Osteoblast (primary cell): ENCODE data around the gene TMEM140. TPM values are rescaled to one million over a fixed set of nuclear protein-coding genes. Genes with fewer than 3 reads are reported as not detected.
"Not testable (repeated sequence)": the region's sequence is repeated elsewhere in the genome, so short reads cannot be mapped to it uniquely, and the experiment has no call there.

ENCODE experiments used
- DNase-seq: peaks from one replicate; pipeline ENCODE4 v3.0.0; 2011; ENCODE audit warnings: low spot score, mixed read lengths; ENCODE audit not compliant: insufficient read length; ENCODE audit errors: missing footprints
- H2AFZ ChIP-seq: 2 replicates; pipeline ENCODE4 v1.6.0; 2011; ENCODE audit warnings: mild to moderate bottlenecking, low read length
- H3K27ac ChIP-seq: 2 replicates; pipeline ENCODE4 v1.5.1; 2011; ENCODE audit warnings: mild to moderate bottlenecking, low read depth, low read length, moderate library complexity
- H3K27me3 ChIP-seq: 2 replicates; pipeline ENCODE4 v1.6.0; 2012; ENCODE audit warnings: mild to moderate bottlenecking, control low read depth, inconsistent platforms, low read length, moderate library complexity; ENCODE audit not compliant: insufficient read depth
- H3K36me3 ChIP-seq: 2 replicates; pipeline ENCODE4 v1.5.1; 2011; ENCODE audit warnings: mild to moderate bottlenecking, low read length, control low read depth, moderate library complexity; ENCODE audit not compliant: insufficient read depth
- H3K4me1 ChIP-seq: 2 replicates; pipeline ENCODE4 v1.5.1; 2011; ENCODE audit warnings: mild to moderate bottlenecking, low read length, control low read depth, moderate library complexity; ENCODE audit not compliant: insufficient read depth
- H3K4me2 ChIP-seq: 2 replicates; pipeline ENCODE4 v1.6.0; 2011; ENCODE audit warnings: mild to moderate bottlenecking, low read length; ENCODE audit not compliant: insufficient read depth
- H3K4me3 ChIP-seq: fragments of 200-600 bp; sonication (generic); 3 replicates; pipeline ENCODE4 v1.5.1; 2012; ENCODE audit warnings: mild to moderate bottlenecking, low read length, inconsistent platforms; ENCODE audit not compliant: insufficient read depth
- H3K79me2 ChIP-seq: 2 replicates; pipeline ENCODE4 v1.6.0; 2012; ENCODE audit warnings: mild to moderate bottlenecking, low read length, control low read depth, inconsistent platforms; ENCODE audit not compliant: insufficient read depth
- H3K9me3 ChIP-seq: 2 replicates; pipeline ENCODE4 v1.5.1; 2011; ENCODE audit warnings: low read depth, low read length, control low read depth
- H4K20me1 ChIP-seq: 2 replicates; pipeline ENCODE4 v1.6.0; 2012; ENCODE audit warnings: mild to moderate bottlenecking, low read length, control low read depth; ENCODE audit not compliant: insufficient read depth
- total RNA-seq: library from RNA; depleted of rRNA; stranded (reverse); fragments of >200 nt; gene quantifications from 2 replicates; pipeline ENCODE4 v1.2.3, GENCODE V29; 2012
- TF ChIP-seq, protein P1 (sequence below): IDR thresholded peaks from 2 replicates; pipeline ENCODE4 v1.5.1; 2011; ENCODE audit warnings: mild to moderate bottlenecking, low read depth, low read length, moderate library complexity; ENCODE audit errors: extremely low read depth

The TMEM140 gene
- total RNA-seq, 1 donor = 14.1 TPM

DNA sequence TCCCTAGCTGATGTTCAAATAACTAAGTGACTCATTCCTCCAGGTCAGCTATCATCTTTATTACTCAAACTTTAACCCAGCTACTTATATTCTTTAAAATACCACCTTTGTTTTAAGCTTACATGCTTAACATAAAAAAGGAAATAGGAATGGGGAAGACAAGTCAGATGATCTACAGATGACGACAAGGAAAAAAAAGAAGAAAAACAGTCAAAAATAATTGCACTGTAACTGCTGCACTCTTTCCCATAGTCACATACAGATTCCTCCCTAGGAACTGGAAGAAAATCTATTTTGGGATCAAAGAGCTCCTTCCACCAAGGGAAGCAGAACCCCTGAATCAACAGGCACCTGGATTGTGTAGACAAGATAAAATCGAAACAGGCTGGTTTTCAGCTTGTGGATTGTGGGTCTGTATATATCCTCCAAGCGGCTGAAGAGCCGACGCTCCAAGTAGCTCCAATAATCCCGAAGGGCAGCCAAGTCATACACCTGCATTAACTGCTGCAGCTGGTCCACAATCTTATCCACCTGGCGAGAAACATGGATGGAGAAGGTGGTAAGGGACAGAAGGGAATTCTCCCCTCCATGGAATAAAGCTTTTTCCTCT, 61.5 kb downstream of the TMEM140 start:
- Histone ChIP-seq H3K4me3 (no peak overlapping the region), H3K27ac (no peak overlapping the region), H3K79me2 (peaks cover 6% of the 10 kb centered on the region), H4K20me1 (peaks cover 4% of the 10 kb centered on the region), H3K36me3 (peaks cover 3% of the 10 kb centered on the region), H2AFZ (no peak overlapping the region), H3K4me2 (no peak overlapping the region), H3K4me1 (peaks cover 19% of the 10 kb centered on the region), H3K9me3 (no peaks in the 10 kb centered on the region), H3K27me3 (no peaks in the 10 kb centered on the region)
- TF ChIP-seq, protein P1, sequence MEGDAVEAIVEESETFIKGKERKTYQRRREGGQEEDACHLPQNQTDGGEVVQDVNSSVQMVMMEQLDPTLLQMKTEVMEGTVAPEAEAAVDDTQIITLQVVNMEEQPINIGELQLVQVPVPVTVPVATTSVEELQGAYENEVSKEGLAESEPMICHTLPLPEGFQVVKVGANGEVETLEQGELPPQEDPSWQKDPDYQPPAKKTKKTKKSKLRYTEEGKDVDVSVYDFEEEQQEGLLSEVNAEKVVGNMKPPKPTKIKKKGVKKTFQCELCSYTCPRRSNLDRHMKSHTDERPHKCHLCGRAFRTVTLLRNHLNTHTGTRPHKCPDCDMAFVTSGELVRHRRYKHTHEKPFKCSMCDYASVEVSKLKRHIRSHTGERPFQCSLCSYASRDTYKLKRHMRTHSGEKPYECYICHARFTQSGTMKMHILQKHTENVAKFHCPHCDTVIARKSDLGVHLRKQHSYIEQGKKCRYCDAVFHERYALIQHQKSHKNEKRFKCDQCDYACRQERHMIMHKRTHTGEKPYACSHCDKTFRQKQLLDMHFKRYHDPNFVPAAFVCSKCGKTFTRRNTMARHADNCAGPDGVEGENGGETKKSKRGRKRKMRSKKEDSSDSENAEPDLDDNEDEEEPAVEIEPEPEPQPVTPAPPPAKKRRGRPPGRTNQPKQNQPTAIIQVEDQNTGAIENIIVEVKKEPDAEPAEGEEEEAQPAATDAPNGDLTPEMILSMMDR = no peak
- no peak for DNase-seq

GRCh38 chr7:135210888-135211178, 63.0 kb downstream of the TMEM140 start:
- TF ChIP-seq, protein P1 = no peak
- Histone ChIP-seq H3K4me1 (peaks cover 10% of the 10 kb centered on the region), H3K27me3 (no peaks in the 10 kb centered on the region), H3K9me3 (no peaks in the 10 kb centered on the region), H3K27ac (peak overlapping the region; percentile 76), H3K4me3 (peak overlapping the region; percentile 85), H3K36me3 (no peaks in the 10 kb centered on the region), H3K79me2 (peaks cover 6% of the 10 kb centered on the region), H2AFZ (peak overlapping the region; percentile 93), H4K20me1 (peaks cover 4% of the 10 kb centered on the region), H3K4me2 (peak overlapping the region; percentile 96)
- DNase-seq = no peak

GRCh38 chr7:135211179-135211945, 63.5 kb downstream of the TMEM140 start, which contains the start of gene WDR91:
TSS of gene WDR91 (minus strand) at chr7:135211526. CDS start at chr7:135211502, 24 bp downstream.
- DNase-seq = peak; percentile 100
- no peaks in the 10 kb centered on the region for H3K27me3 ChIP-seq
- H4K20me1 ChIP-seq = peaks cover 4% of the 10 kb centered on the region
- H3K4me2 ChIP-seq = peak within 1 kb of the TSS; percentile 99
- H3K4me3 ChIP-seq = peak within 1 kb of the TSS; percentile 85
- H3K4me1 ChIP-seq = peaks cover 10% of the 10 kb centered on the region
- H3K27ac ChIP-seq = peak within 1 kb of the TSS; percentile 90
- H3K36me3 ChIP-seq = no peaks in the 10 kb centered on the region
- peak within 1 kb of the TSS; percentile 100 for H2AFZ ChIP-seq
- H3K9me3 ChIP-seq = no peaks in the 10 kb centered on the region
- TF ChIP-seq, protein P1 = no peak
- peaks cover 6% of the 10 kb centered on the region for H3K79me2 ChIP-seq

DNA sequence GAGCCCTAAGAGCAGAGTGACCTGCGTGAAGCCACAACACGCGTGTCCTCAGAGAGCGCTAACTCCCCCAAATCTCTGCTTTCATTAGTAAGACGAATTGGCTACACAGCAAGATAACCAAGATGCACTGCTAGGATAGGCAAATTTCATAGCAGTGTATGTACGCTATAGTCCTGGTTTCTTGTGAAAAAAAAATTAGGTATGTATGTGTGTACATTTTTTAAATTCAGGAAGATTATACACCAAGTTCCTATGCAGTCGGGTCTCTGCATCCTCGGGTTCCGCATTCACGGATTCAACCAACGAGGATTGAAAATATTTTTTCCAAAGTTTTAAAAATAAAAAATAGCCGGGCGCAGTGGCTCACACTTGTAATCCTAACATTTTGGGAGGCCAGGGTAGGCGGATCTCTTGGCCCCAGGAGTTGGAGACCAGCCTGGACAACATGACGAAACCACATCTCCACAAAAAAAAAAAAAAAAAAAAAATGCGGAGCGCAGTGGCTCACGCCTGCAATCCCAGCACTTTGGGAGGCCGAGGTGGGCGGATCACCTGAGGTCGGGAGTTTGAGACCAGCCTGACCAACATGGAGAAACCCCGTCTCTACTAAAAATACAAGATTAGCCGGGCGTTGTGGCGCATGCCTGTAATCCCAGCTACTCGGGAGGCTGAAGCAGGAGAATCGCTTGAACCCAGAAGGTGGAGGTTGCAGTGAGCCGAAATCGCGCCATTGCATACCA, 64.2 kb downstream of the TMEM140 start:
- H3K4me1 ChIP-seq, H4K20me1 ChIP-seq, H3K9me3 ChIP-seq, H3K36me3 ChIP-seq, H3K79me2 ChIP-seq, H3K27me3 ChIP-seq: not testable (repeated sequence)
- peak; percentile 87 for DNase-seq
- peak overlapping the region; percentile 85 for H3K4me3 ChIP-seq
- peak overlapping the region; percentile 90 for H3K27ac ChIP-seq
- peak overlapping the region; percentile 99 for H3K4me2 ChIP-seq
- H2AFZ ChIP-seq = peak overlapping the region; percentile 100
